Measurements from ENCODE around the gene CRLF1.
A peak's percentile ranks its signal among the peaks of the same experiment; 100 is the strongest.

CRLF1 gene

DNA sequence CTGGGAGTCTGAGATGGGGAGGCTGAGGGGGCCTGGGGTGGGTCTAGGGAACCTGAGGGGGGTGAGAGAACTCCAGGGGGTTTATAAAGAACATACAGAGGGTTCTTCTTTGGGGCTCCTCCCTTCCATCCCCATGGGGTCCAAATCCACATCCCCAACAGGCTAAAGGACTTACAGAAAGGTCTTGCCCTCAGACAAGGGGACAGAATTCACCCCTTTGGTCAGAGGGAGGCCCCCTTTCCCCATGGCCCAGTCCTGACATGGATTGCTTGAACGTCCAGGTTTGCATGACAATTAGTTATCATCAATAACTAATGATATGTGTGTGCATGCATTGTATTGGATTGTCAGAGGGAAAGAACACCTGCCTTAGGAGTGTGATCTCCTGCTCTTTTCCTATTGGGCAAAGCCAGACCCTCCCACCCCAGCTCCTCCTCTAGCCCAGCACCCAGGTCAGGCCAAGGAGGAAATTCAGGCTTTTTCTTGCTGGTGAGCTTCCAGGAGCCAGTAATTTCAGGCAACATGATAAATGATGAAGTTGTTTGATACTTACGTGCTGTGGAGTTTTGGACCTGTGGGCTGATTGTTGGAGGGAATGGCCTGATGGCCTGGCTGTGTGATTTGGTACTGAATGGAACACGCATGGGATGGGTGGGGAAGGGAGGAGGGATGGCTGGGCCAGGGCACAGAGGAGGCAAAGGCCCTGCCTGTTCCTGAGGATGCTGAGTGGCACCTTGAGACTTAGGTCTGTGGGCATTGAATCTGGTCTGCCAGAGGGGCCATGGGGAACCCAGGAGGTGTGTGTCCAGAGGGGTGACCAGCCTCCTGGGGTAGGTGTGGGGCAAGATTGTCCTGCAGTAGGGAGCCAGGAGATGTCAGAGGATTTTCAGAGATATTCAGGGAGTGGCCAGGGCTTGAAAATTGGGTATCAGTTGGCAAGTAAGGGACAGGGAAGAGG lies 31.4 kb upstream of the CRLF1 start:
- TF ChIP-seq CTCF (IDR thresholded peaks at IDR 0.05; ENCODE audit: low read depth, low read length, missing control alignments), result no peak
- Histone ChIP-seq H3K4me3 (ENCODE audit: low read depth, low read length) (peak overlapping the region; percentile 71), H3K27ac (no peak overlapping the region), H3K27me3 (replicated peaks) (no peaks in the 10 kb centered on the region), H3K36me3 (replicated peaks) (no peaks in the 10 kb centered on the region)
- in situ Hi-C loops (cut with HindIII; ENCODE audit: low pct_ligation_motif_present, low sequenced_read_pairs), result no loop called here
- DNase-seq, result no peak

DNA sequence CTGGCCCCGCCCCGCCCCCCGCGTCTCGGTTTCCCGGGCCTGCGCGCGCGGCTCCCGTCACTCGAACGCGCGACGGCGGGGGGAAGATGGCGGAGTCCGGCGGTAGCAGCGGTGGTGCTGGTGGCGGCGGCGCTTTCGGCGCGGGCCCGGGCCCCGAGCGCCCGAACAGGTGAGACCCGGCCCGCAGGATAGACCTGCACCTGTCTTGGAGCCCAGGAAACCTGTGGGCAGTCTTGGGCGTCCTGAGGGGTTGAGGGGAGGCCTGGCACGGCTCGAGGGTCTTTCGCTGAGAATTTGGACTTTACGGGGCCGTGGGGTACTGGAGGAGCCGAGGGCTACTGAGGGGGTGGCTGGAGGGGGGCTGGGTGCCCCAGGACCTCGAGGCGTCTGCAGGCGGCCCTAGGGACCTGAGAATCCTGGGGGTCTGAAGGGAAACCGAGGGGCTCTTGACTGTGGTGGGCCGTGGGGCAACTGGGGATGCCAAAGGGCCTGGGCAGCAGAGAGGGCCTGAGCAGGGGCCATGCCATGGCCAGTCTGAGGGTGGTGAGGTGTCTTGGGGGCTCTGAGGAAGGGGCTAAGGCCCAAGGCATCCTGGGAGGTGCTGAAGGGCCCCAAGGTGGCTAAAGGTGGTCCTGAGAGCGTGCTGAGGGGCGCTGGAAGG lies 30.5 kb upstream of the CRLF1 start, which contains the start of gene KLHL26:
Gene KLHL26 (plus strand): TSS at position 60 of the 661 bp plus-strand sequence. CDS start 27 bp downstream, at position 87.
- no peak for TF ChIP-seq CTCF (IDR thresholded peaks at IDR 0.05; ENCODE audit: low read depth, low read length, missing control alignments)
- no peaks in the 10 kb centered on the region for H3K27me3 ChIP-seq (replicated peaks)
- peak within 1 kb of the TSS; percentile 71 for H3K4me3 ChIP-seq (ENCODE audit: low read depth, low read length)
- no peak within 1 kb of the TSS for H3K27ac ChIP-seq
- no peaks in the 10 kb centered on the region for H3K36me3 ChIP-seq (replicated peaks)
- in situ Hi-C loops (cut with HindIII; ENCODE audit: low pct_ligation_motif_present, low sequenced_read_pairs), result no loop called here
- DNase-seq, result no peak

DNA sequence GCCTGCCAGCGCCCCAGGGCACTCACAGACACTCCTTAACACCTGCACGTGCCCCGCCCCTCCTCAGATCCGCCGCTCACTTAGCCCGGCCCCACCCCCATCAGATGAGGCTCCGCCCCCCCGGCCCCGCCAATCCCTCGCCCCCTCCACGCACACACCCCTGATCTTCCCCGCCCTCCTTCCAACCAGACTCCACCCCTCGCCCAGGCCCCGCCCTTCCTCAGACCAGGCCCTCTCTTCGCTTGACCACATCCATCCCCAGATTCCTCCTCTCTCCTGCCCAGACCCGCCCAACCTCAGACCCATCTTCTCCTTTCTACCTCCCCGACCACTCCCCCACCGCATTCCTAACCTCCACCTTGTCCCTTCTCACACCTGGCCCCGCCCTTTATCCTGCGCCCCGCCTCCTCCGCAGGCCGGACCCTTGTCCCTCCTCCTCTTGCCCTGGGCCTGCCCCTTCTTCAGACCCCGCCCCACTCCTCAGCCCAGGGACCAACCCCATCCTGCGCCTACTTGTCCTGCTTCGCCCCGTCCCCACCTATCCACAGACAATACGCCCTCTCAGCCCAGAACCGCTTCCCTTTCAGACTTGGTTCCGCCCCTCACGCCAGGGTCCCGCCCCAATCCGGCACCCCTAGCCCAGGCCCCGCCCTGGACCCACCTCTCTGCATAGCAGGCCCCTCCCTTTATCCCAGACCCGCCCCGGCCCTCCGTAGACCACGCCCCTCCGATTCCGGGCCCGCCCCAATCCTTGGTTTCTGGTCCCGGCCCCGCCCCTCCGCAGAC lies 29.8 kb upstream of the CRLF1 start:
- peak; percentile 95 for DNase-seq
- H3K27ac ChIP-seq, result no peak overlapping the region
- in situ Hi-C loops (cut with HindIII; ENCODE audit: low pct_ligation_motif_present, low sequenced_read_pairs), result no loop called here

GRCh38 chr19:18635831-18636182 lies 29.2 kb upstream of the CRLF1 start:
- DNase-seq, result no peak
- Histone ChIP-seq H3K27ac (no peak overlapping the region), H3K36me3 (replicated peaks) (no peaks in the 10 kb centered on the region), H3K27me3 (replicated peaks) (no peaks in the 10 kb centered on the region), H3K4me3 (ENCODE audit: low read depth, low read length) (no peak overlapping the region)
- no peak for TF ChIP-seq CTCF (IDR thresholded peaks at IDR 0.05; ENCODE audit: low read depth, low read length, missing control alignments)
- in situ Hi-C loops (cut with HindIII; ENCODE audit: low pct_ligation_motif_present, low sequenced_read_pairs), result no loop called here

More for the DNA sequence above, 29.8 kb upstream of the CRLF1 start:
- Histone ChIP-seq H3K27me3 (replicated peaks) (no peaks in the 10 kb centered on the region), H3K4me3 (ENCODE audit: low read depth, low read length) (peak overlapping the region; percentile 71), H3K36me3 (replicated peaks) (no peaks in the 10 kb centered on the region)
- TF ChIP-seq CTCF (IDR thresholded peaks at IDR 0.05; ENCODE audit: low read depth, low read length, missing control alignments), result no peak

- no peak overlapping the region for H3K27ac ChIP-seq
- no peaks in the 10 kb centered on the region for H3K36me3 ChIP-seq (replicated peaks)
- in situ Hi-C loops (cut with HindIII; ENCODE audit: low pct_ligation_motif_present, low sequenced_read_pairs), result no loop called here
- no peaks in the 10 kb centered on the region for H3K27me3 ChIP-seq (replicated peaks)
- DNase-seq, result no peak
- TF ChIP-seq CTCF (IDR thresholded peaks at IDR 0.05; ENCODE audit: low read depth, low read length, missing control alignments), result no peak
- no peak overlapping the region for H3K4me3 ChIP-seq (ENCODE audit: low read depth, low read length)
Observed at GRCh38 chr19:18634612-18635297, 28.2 kb upstream of the CRLF1 start.
